CD8-positive, alpha-beta memory T cell (primary cell): Measurements from ENCODE around the gene BAHD1. TPM values are rescaled to one million over a fixed set of nuclear protein-coding genes. Genes with fewer than 3 reads are reported as not detected.

Source experiments
- CTCF ChIA-PET: fragments of 350-600 bp; sonication (Branson Sonifier 250); formaldehyde crosslinking; loops from one replicate; lab custom pipeline; 2021; ENCODE audit warnings: antibody characterized with exemption; lab: Charles Lee
- POLR2A ChIA-PET: fragments of 350-600 bp; sonication (Branson Sonifier 250); formaldehyde crosslinking; loops from one replicate; lab custom pipeline; 2021; ENCODE audit warnings: antibody characterized with exemption; lab: Charles Lee
- DNase-seq, 5 donors: peaks; one replicate each; pipeline versions ENCODE4 v3.0.0 to v3.0.0-alpha.2; 2020 to 2022; ENCODE audit warnings: mixed read lengths in 1 of 5
- H3K27ac ChIP-seq: one replicate; pipeline ENCODE4 v1.7.0; 2013; ENCODE audit warnings: low read depth, mild to moderate bottlenecking, low read length, moderate library complexity
- H3K27me3 ChIP-seq: 2 replicates; pipeline ENCODE4 v1.7.0; 2013; ENCODE audit warnings: low read length, mild to moderate bottlenecking; ENCODE audit not compliant: insufficient read depth, poor library complexity, severe bottlenecking
- H3K36me3 ChIP-seq: 2 replicates; pipeline ENCODE4 v1.7.0; 2013; ENCODE audit warnings: mild to moderate bottlenecking, low read length, moderate library complexity; ENCODE audit not compliant: insufficient read depth
- H3K4me1 ChIP-seq: 2 replicates; pipeline ENCODE4 v1.7.0; 2013; ENCODE audit warnings: mild to moderate bottlenecking, low read length, moderate library complexity; ENCODE audit not compliant: insufficient read depth
- H3K4me3 ChIP-seq: 2 replicates; pipeline ENCODE4 v1.7.0; 2013; ENCODE audit warnings: mild to moderate bottlenecking, low read length
- H3K9me3 ChIP-seq: 2 replicates; pipeline ENCODE4 v1.7.0; 2013; ENCODE audit warnings: mild to moderate bottlenecking, low read length
- H3K27ac Mint-ChIP-seq, 8 donors: one replicate each; pipeline ENCODE4 v1.8.0; 2020 to 2021; ENCODE audit warnings: mixed read lengths in 8 of 8, mild to moderate bottlenecking in 6 of 8, inconsistent platforms in 3 of 8, moderate library complexity in 3 of 8
- H3K27me3 Mint-ChIP-seq, 2 donors: one replicate each; pipeline ENCODE4 v1.8.0; 2020 to 2021; ENCODE audit warnings: mixed read lengths in 2 of 2, mild to moderate bottlenecking in 1 of 2, moderate library complexity in 1 of 2
- H3K36me3 Mint-ChIP-seq, 3 donors: one replicate each; pipeline ENCODE4 v1.8.0; 2020 to 2021; ENCODE audit warnings: mixed read lengths in 3 of 3, inconsistent platforms in 1 of 3, mild to moderate bottlenecking in 1 of 3
- H3K4me1 Mint-ChIP-seq, 3 donors: one replicate each; pipeline ENCODE4 v1.8.0; 2020 to 2021; ENCODE audit warnings: mixed read lengths in 3 of 3, inconsistent platforms in 1 of 3, mild to moderate bottlenecking in 1 of 3
- H3K4me3 Mint-ChIP-seq, 7 donors: one replicate each; pipeline ENCODE4 v1.8.0; 2020 to 2021; ENCODE audit warnings: mixed read lengths in 7 of 7, mild to moderate bottlenecking in 6 of 7, moderate library complexity in 4 of 7, inconsistent platforms in 2 of 7
- H3K9me3 Mint-ChIP-seq, 5 donors: one replicate each; pipeline ENCODE4 v1.8.0; 2020 to 2022; ENCODE audit warnings: mixed read lengths in 5 of 5, mild to moderate bottlenecking in 3 of 5, moderate library complexity in 2 of 5, inconsistent platforms in 1 of 5
- polyA plus RNA-seq: library from polyadenylated mRNA; unstranded; fragments of 300-500 nt; fragmentation: Illumina TruSeq; gene quantifications from one replicate; pipeline ENCODE4 v1.2.3, GENCODE V29; 2021
- total RNA-seq, 2 experiments: library from RNA; stranded (reverse); gene quantifications; one replicate each; pipeline ENCODE4 v1.2.3, GENCODE V29; 2021

BAHD1 gene
- total and polyA plus RNA-seq, 3 experiments from 2014 or later = 4.1 to 24.9 (median 23.6) TPM

DNA sequence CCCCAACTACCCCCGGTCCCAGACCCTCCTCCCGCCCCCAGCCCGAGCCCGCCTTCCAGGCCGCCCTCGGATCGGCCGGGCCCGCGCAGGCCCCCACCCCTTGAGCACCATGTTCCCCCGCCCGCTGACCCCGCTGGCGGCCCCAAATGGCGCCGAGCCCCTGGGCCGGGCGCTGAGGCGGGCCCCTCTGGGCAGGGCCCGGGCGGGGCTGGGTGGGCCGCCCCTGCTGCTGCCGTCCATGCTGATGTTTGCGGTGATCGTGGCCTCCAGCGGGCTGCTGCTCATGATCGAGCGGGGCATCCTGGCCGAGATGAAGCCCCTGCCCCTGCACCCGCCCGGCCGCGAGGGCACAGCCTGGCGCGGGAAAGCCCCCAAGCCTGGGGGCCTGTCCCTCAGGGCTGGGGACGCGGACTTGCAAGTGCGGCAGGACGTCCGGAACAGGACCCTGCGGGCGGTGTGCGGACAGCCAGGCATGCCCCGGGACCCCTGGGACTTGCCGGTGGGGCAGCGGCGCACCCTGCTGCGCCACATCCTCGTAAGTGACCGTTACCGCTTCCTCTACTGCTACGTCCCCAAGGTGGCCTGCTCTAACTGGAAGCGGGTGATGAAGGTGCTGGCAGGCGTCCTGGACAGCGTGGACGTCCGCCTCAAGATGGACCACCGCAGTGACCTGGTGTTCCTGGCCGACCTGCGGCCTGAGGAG is 30.5 kb downstream of the BAHD1 start:
- H3K4me1 Mint-ChIP-seq = peaks cover 8 to 26% (median 16%) of the 10 kb centered on the region in 3 donors
- H3K9me3 ChIP-seq = no peaks in the 10 kb centered on the region
- peak overlapping the region; percentile 54 for H3K27ac ChIP-seq
- ChIA-PET CTCF (no interaction called here), POLR2A (interaction anchor here (0.9 to 1.6 kb wide), 3 partner anchors 17 to 31 kb away, joined by 4 to 6 read pairs (median 5); partner anchors contain the start of gene BAHD1)
- peak overlapping the region; percentile 75 for H3K4me3 ChIP-seq
- DNase-seq = peak in 3 of 5 donors; percentile 32 to 57 (median 33)
- H3K27me3 Mint-ChIP-seq = no peaks in the 10 kb centered on the region
- peaks cover 26% of the 10 kb centered on the region for H3K4me1 ChIP-seq
- H3K4me3 Mint-ChIP-seq = peak overlapping the region; percentile 89 to 96 (median 90)
- no peaks in the 10 kb centered on the region for H3K9me3 Mint-ChIP-seq
- peaks cover 0 to 15% (median 0%) of the 10 kb centered on the region in 3 donors for H3K36me3 Mint-ChIP-seq
- peak overlapping the region; percentile 71 to 92 (median 88) for H3K27ac Mint-ChIP-seq
- no peaks in the 10 kb centered on the region for H3K36me3 ChIP-seq
- H3K27me3 ChIP-seq = no peaks in the 10 kb centered on the region

DNA sequence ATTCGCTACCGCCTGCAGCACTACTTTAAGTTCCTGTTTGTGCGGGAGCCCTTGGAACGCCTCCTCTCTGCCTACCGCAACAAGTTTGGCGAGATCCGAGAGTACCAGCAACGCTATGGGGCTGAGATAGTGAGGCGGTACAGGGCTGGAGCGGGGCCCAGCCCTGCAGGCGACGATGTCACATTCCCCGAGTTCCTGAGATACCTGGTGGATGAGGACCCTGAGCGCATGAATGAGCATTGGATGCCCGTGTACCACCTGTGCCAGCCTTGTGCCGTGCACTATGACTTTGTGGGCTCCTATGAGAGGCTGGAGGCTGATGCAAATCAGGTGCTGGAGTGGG is 31.0 kb downstream of the BAHD1 start:
- H3K27me3 ChIP-seq = no peaks in the 10 kb centered on the region
- peak in 1 of 5 donors; percentile 27 for DNase-seq
- H3K9me3 ChIP-seq = no peaks in the 10 kb centered on the region
- no peaks in the 10 kb centered on the region for H3K36me3 ChIP-seq
- peak overlapping the region; percentile 89 to 96 (median 90) for H3K4me3 Mint-ChIP-seq
- H3K27ac ChIP-seq = peak overlapping the region; percentile 54
- H3K4me1 ChIP-seq = peaks cover 21% of the 10 kb centered on the region
- H3K4me1 Mint-ChIP-seq = peaks cover 8 to 22% (median 16%) of the 10 kb centered on the region in 3 donors
- CTCF ChIA-PET = no interaction called here
- POLR2A ChIA-PET = interaction anchor here (1.6 kb wide), 1 partner anchor 31 kb away, joined by 6 read pairs; the partner anchor contains the start of gene BAHD1
- H3K36me3 Mint-ChIP-seq = peaks cover 0 to 11% (median 0%) of the 10 kb centered on the region in 3 donors
- no peaks in the 10 kb centered on the region for H3K27me3 Mint-ChIP-seq
- peak overlapping the region; percentile 71 to 92 (median 88) for H3K27ac Mint-ChIP-seq
- H3K9me3 Mint-ChIP-seq = no peaks in the 10 kb centered on the region
- peak overlapping the region; percentile 75 for H3K4me3 ChIP-seq

DNA sequence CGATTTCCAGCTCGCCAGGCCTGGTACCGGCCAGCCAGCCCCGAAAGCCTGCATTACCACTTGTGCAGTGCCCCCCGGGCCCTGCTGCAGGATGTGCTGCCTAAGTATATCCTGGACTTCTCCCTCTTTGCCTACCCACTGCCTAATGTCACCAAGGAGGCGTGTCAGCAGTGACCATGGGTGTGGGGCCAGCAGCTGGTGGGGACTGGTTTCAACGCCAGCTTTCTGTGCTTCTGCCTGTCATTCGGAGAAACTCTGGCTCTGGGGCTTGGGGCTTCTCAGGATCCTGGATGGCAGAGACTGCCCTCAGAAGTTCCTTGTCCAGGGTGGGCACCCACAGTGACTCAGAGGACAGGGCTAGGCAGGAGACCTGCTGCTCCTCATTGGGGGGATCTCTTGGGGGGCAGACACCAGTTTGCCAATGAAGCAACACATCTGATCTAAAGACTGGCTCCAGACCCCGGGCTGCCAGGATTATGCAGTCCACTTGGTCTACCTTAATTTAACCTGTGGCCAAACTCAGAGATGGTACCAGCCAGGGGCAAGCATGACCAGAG is 31.5 kb downstream of the BAHD1 start:
- Mint-ChIP-seq H3K27me3 (no peaks in the 10 kb centered on the region), H3K27ac (peak overlapping the region in 6 of 8 donors; percentile 21 to 90 (median 69)), H3K36me3 (peaks cover 0 to 6% (median 0%) of the 10 kb centered on the region in 3 donors), H3K9me3 (no peaks in the 10 kb centered on the region), H3K4me1 (peaks cover 8 to 21% (median 16%) of the 10 kb centered on the region in 3 donors), H3K4me3 (peak overlapping the region; percentile 89 to 96 (median 90))
- no peak for DNase-seq
- ChIA-PET CTCF (interaction anchor here (1.3 kb wide), 1 partner anchor 10 kb away, joined by 3 read pairs; no protein-coding TSS in a partner anchor), POLR2A (no interaction called here)
- no peaks in the 10 kb centered on the region for H3K9me3 ChIP-seq
- H3K4me3 ChIP-seq = peak overlapping the region; percentile 75
- no peaks in the 10 kb centered on the region for H3K27me3 ChIP-seq
- H3K4me1 ChIP-seq = peaks cover 16% of the 10 kb centered on the region
- H3K36me3 ChIP-seq = no peaks in the 10 kb centered on the region
- H3K27ac ChIP-seq = peak overlapping the region; percentile 54

DNA sequence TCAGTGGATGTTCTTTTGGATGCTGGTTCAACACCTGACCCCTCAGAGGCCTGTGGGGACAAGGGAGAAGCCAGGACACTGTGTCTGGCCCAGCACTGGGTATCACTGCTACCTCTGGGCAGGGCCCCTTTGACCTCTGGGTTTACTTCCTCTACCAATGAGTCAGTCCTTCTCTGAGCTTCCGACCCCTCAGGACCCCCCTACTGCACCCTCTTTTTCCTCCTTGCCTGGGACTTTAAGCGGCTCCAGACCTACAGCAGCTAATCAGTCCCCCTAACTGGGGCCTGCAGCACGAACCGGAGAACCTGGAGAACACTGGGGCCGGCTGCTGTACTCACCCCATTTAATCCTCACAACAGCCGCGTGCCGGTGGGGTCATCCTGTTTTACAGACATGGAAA is 33.8 kb downstream of the BAHD1 start:
- Histone ChIP-seq H3K27ac (no peak overlapping the region), H3K4me3 (no peak overlapping the region), H3K27me3 (no peaks in the 10 kb centered on the region), H3K9me3 (no peaks in the 10 kb centered on the region), H3K36me3 (no peaks in the 10 kb centered on the region), H3K4me1 (peaks cover 16% of the 10 kb centered on the region)
- ChIA-PET CTCF (no interaction called here), POLR2A (no interaction called here)
- DNase-seq = no peak
- Mint-ChIP-seq H3K36me3 (peaks cover 0 to 3% (median 0%) of the 10 kb centered on the region in 3 donors), H3K27me3 (peaks cover 0 to 4% of the 10 kb centered on the region in 2 donors), H3K9me3 (no peaks in the 10 kb centered on the region), H3K27ac (no peak overlapping the region), H3K4me3 (no peak overlapping the region), H3K4me1 (peaks cover 8 to 16% (median 16%) of the 10 kb centered on the region in 3 donors)

DNA sequence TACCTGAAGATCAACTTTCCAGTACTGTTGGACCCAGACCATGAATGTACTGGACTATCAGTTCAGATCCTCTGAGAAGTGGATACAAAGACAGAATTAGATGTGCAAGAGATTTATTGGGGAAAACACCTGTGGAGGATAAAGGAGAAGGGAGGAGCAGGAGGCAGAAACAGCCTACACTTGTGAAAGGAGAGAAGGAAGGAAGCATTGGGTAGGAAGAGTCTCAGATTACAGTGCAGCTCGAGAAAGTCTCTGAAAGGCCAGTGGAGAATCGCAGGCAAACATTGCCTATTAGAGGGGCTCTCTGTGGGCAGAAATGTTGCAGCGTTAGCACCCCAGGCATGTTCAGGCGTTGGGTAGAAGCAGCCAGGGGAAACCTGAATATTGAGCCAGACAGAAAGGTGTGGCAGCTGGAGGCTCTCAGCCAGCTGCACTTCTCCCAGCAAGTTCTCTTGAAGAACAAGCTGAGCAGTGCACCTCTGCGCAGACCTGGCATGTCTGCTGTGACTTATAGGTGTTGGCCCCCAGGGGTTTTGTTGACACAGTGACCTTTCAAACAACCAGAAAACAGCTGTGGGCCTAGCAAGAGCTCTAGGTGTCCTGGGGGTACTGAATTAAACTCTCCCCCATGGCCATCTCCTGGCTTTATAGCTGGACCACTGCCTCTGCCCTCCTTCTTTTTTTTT is 37.0 kb downstream of the BAHD1 start:
- Mint-ChIP-seq H3K9me3 (no peaks in the 10 kb centered on the region), H3K27me3 (peaks cover 3 to 23% of the 10 kb centered on the region in 2 donors), H3K27ac (no peak overlapping the region), H3K4me1 (peaks cover under 1 to 3% (median 2%) of the 10 kb centered on the region in 3 donors), H3K36me3 (no peaks in the 10 kb centered on the region), H3K4me3 (no peak overlapping the region)
- no peaks in the 10 kb centered on the region for H3K9me3 ChIP-seq
- H3K27me3 ChIP-seq = no peaks in the 10 kb centered on the region
- no peaks in the 10 kb centered on the region for H3K36me3 ChIP-seq
- no peak overlapping the region for H3K4me3 ChIP-seq
- H3K27ac ChIP-seq = no peak overlapping the region
- H3K4me1 ChIP-seq = no peaks in the 10 kb centered on the region
- DNase-seq = no peak
- ChIA-PET CTCF (interaction anchor here (1.3 kb wide), 1 partner anchor 24 kb away, joined by 4 read pairs; no protein-coding TSS in a partner anchor), POLR2A (interaction anchor here (0.5 to 0.7 kb wide), 3 partner anchors 36 to 1410 kb away, joined by 3 to 10 read pairs (median 8); no protein-coding TSS in a partner anchor)

DNA sequence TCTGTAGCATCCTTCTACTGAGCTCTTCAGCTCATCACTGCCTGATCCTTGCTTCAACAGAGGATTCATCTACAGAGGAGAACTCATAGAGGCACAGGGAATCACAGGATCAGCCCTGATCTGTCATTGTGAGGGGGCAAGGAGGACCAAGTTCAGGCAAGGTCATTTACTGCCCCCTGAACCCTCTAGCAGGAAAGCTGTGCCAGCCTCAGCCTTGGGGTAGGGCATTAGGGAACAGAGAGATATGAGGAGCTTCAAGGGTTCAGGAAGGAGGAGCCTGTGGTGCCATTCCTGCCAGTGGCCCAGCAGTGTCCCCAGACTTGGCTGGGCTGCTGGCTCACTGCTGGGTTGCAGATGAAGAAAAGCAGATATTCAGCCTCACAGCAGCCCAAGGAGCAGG is 38.3 kb downstream of the BAHD1 start:
- no peak overlapping the region for H3K4me3 Mint-ChIP-seq
- Histone ChIP-seq H3K4me1 (no peaks in the 10 kb centered on the region), H3K27ac (no peak overlapping the region), H3K27me3 (no peaks in the 10 kb centered on the region), H3K9me3 (no peaks in the 10 kb centered on the region), H3K36me3 (no peaks in the 10 kb centered on the region), H3K4me3 (no peak overlapping the region)
- ChIA-PET POLR2A (no interaction called here), CTCF (interaction anchor here (1.2 to 2.3 kb wide), 2 partner anchors 28 to 135 kb away, joined by 3 to 8 read pairs; no protein-coding TSS in a partner anchor)
- peaks cover 8 to 32% of the 10 kb centered on the region in 2 donors for H3K27me3 Mint-ChIP-seq
- no peaks in the 10 kb centered on the region for H3K4me1 Mint-ChIP-seq
- no peak for DNase-seq
- H3K36me3 Mint-ChIP-seq = no peaks in the 10 kb centered on the region
- no peak overlapping the region for H3K27ac Mint-ChIP-seq
- no peaks in the 10 kb centered on the region for H3K9me3 Mint-ChIP-seq

DNA sequence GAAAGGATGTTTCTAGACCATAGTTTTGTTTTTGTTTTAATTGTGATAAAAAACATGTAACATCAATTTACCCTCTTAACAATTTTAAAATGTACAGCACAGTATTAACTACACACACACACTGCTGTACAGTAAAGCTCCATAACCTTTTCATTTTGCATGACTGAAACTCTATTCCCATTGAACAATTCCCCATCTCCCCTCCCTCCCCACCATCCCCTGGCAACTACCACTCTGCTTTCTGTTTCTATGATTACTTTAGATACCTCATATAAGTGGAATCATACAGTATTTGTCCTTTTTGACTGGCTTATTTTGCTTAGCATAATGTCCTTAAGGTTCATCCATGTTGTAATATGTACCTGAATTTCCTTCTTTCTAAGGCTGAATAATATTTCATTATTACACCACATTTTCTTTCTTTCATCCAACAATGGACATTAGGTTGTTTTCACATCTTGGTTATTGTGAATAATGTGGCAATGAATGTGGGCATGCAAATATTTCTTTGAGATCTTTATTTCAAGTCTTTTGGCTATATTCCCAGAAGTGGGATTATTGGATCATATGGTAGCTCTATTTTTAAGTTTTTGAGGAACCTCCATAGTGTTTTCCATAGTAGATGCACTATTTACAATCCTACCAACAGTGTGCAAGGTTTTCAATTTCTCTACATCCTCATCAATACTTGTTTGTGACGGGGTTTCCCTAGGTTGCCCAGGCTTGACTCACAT is 40.8 kb downstream of the BAHD1 start:
- Histone ChIP-seq H3K9me3 (no peaks in the 10 kb centered on the region), H3K27me3 (no peaks in the 10 kb centered on the region), H3K27ac (no peak overlapping the region), H3K36me3 (no peaks in the 10 kb centered on the region), H3K4me3 (no peak overlapping the region), H3K4me1 (no peaks in the 10 kb centered on the region)
- CTCF ChIA-PET = no interaction called here
- peaks cover 10 to 42% of the 10 kb centered on the region in 2 donors for H3K27me3 Mint-ChIP-seq
- no peak overlapping the region for H3K27ac Mint-ChIP-seq
- no peak overlapping the region for H3K4me3 Mint-ChIP-seq
- DNase-seq = no peak
- H3K4me1 Mint-ChIP-seq = no peaks in the 10 kb centered on the region
- POLR2A ChIA-PET = no interaction called here
- no peaks in the 10 kb centered on the region for H3K9me3 Mint-ChIP-seq
- no peaks in the 10 kb centered on the region for H3K36me3 Mint-ChIP-seq
